Ishikawa (cell line): ENCODE data around the gene SELENOI.
A peak's percentile ranks its signal among the peaks of the same experiment; 100 is the strongest.

ENCODE experiments used
- CEBPB ChIP-seq: IDR thresholded peaks from 2 replicates; pipeline ENCODE4 v1.6.1; 2012
- CREB1 ChIP-seq: IDR thresholded peaks from 2 replicates; pipeline ENCODE4 v1.6.1; 2012; ENCODE audit warnings: low read depth
- EGR1 ChIP-seq: IDR thresholded peaks from 2 replicates; pipeline ENCODE4 v1.6.1; 2012
- EP300 ChIP-seq: IDR thresholded peaks from 2 replicates; pipeline ENCODE4 v1.6.1; 2012; ENCODE audit warnings: borderline replicate concordance
- FOXM1 ChIP-seq: IDR thresholded peaks from 2 replicates; pipeline ENCODE4 v1.6.1; 2012; ENCODE audit warnings: low read depth, borderline replicate concordance
- MAX ChIP-seq: IDR thresholded peaks from 2 replicates; pipeline ENCODE4 v1.6.1; 2012
- NFIC ChIP-seq: IDR thresholded peaks from 2 replicates; pipeline ENCODE4 v1.6.1; 2012
- RAD21 ChIP-seq: IDR thresholded peaks from 2 replicates; pipeline ENCODE4 v1.6.1; 2012; ENCODE audit warnings: low read depth
- REST ChIP-seq: IDR thresholded peaks from 2 replicates; pipeline ENCODE4 v1.6.1; 2012; ENCODE audit warnings: low read depth, mild to moderate bottlenecking
- TAF1 ChIP-seq: IDR thresholded peaks from 2 replicates; pipeline ENCODE4 v1.6.1; 2012; ENCODE audit warnings: low read depth, mild to moderate bottlenecking
- TCF12 ChIP-seq: IDR thresholded peaks from 2 replicates; pipeline ENCODE4 v1.6.1; 2012; ENCODE audit warnings: low read depth
- TEAD4 ChIP-seq: IDR thresholded peaks from 2 replicates; pipeline ENCODE4 v1.6.1; 2012
- YY1 ChIP-seq: IDR thresholded peaks from 2 replicates; pipeline ENCODE4 v1.6.1; 2012; ENCODE audit warnings: low read depth
- ZBTB7A ChIP-seq: IDR thresholded peaks from 2 replicates; pipeline ENCODE4 v1.6.1; 2012; ENCODE audit warnings: low read depth
- TF ChIP-seq, protein P1 (sequence below): IDR thresholded peaks from 2 replicates; pipeline ENCODE4 v1.6.1; 2012

The SELENOI gene

GRCh38 chr2:26336719-26337118 lies 9.2 kb upstream of the SELENOI start:
- TF ChIP-seq FOXM1 = no peak
- no peak for TF ChIP-seq REST
- TF ChIP-seq, protein P1, sequence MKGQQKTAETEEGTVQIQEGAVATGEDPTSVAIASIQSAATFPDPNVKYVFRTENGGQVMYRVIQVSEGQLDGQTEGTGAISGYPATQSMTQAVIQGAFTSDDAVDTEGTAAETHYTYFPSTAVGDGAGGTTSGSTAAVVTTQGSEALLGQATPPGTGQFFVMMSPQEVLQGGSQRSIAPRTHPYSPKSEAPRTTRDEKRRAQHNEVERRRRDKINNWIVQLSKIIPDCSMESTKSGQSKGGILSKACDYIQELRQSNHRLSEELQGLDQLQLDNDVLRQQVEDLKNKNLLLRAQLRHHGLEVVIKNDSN = no peak
- no peak for TF ChIP-seq RAD21
- TF ChIP-seq CEBPB = no peak

DNA sequence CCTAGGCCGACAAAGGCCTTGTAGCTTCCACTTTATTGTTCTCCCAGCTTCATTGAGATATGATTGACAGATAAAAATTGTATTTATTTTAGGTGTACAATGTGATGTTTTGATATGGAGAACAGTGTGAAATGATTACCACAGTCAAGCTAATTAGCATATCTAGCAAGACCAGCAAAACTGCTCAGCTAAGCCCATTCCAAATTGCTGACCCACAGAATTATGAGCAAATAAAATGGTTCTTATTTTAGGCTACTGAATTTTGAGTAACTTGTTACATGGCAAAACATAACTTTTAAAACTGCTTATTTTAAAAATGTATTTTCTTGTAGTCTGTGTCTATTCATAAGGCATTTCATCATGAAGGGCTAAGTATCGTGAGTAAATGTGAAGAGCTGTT lies 8.6 kb upstream of the SELENOI start:
- no peak for TF ChIP-seq CREB1
- TF ChIP-seq YY1 = no peak

DNA sequence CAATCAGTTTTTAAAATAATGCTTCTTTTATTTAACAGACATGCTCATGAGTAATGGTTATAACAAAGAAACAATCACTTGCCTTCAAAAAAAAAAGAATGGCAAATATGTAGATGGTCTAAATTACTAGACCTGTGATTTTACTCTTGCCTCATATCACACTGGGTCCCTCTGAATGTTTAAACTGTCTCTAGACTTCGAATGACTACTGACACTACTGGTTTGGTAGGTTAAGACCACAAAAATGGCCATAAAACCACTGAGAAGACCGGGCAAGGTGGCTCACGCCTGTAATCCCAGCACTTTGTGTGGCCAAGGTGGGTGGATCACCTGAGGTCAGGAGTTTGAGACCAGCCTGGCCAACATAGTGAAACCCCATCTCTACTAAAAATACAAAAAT lies 5.1 kb upstream of the SELENOI start:
- no peak for TF ChIP-seq TCF12
- TF ChIP-seq TEAD4 = no peak
- no peak for TF ChIP-seq RAD21
- no peak for TF ChIP-seq EGR1
- TF ChIP-seq, protein P1 = no peak
- TF ChIP-seq YY1 = no peak
- no peak for TF ChIP-seq CEBPB
- no peak for TF ChIP-seq MAX
- TF ChIP-seq CREB1 = no peak
- TF ChIP-seq EP300 = no peak
- TF ChIP-seq FOXM1 = no peak
- TF ChIP-seq TAF1 = no peak

GRCh38 chr2:26344581-26345282 lies 1.2 kb upstream of the SELENOI start:
- TF ChIP-seq TEAD4 = peak; percentile 91
- no peak for TF ChIP-seq CREB1
- TF ChIP-seq TAF1 = no peak
- TF ChIP-seq FOXM1 = no peak
- TF ChIP-seq NFIC = no peak
- TF ChIP-seq, protein P1 = peak; percentile 53
- no peak for TF ChIP-seq RAD21

- no peak for TF ChIP-seq CEBPB
- TF ChIP-seq ZBTB7A = no peak
- no peak for TF ChIP-seq REST
- TF ChIP-seq CREB1 = no peak
- TF ChIP-seq TAF1 = no peak
- no peak for TF ChIP-seq NFIC
- TF ChIP-seq EGR1 = no peak
- no peak for TF ChIP-seq TEAD4
- TF ChIP-seq FOXM1 = no peak
Observed at GRCh38 chr2:26345283-26345544, 729 bp upstream of the SELENOI start.

DNA sequence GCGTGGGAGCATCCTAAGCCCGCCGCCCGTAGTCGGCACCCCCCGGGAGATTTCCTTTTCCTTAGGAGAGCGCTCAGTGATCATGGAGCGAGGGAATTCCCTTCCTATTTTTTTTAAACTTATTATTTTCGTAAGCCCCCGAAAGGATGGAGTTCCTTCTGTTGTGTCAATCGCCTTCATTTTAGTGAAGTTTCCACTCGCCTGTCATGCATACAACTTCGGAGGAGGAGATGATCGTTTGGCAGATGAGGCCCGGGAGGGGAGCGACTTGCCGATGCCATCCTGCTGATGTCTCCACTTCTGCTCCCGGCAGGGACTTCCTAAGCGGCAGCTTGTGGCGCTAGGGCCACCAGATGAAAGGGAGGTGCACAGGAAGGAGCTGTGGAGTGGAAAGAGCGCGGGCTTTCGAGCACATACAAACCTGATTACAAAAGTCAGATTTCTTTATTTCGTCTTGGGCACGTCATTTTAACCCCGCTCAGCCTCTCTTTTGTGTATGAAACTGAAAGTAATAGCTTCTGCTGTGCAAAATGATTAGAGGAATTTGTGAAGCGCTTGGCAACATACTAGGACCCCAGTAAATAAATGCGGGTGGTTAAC lies 611 bp downstream of the SELENOI start, which contains the start of gene ADGRF3:
ADGRF3 (minus strand) TSS at position 336 of the 600 bp plus-strand sequence. CDS start 555 bp downstream, outside the sequence.
- no peak; the same call in 1 of the 2 replicates for TF ChIP-seq ZBTB7A
- TF ChIP-seq CREB1 = no peak
- no peak for TF ChIP-seq YY1
- no peak for TF ChIP-seq TEAD4
- TF ChIP-seq, protein P1 = no peak
- no peak for TF ChIP-seq MAX
- no peak for TF ChIP-seq NFIC
- TF ChIP-seq EP300 = no peak
- no peak for TF ChIP-seq CEBPB
- TF ChIP-seq EGR1 = no peak
- TF ChIP-seq REST = no peak
- no peak for TF ChIP-seq TAF1
- no peak for TF ChIP-seq FOXM1
- no peak for TF ChIP-seq TCF12
- TF ChIP-seq RAD21 = no peak
